Activated CD8-positive, alpha-beta memory T cell treated with anti-CD3 and anti-CD28 coated beads for 1 hour (primary cell): Measurements from ENCODE around the gene ACOT7.

Experiments
- DNase-seq, 2 donors: peaks; one replicate each; pipeline ENCODE4 v3.0.0-alpha.2; 2020; ENCODE audit warnings: low read depth in 1 of 2; ENCODE audit errors: extremely low read depth in 1 of 2

The ACOT7 gene

GRCh38 chr1:6292102-6292501 lies 101.5 kb downstream of the ACOT7 start:
- no peak for DNase-seq

GRCh38 chr1:6288665-6289064 lies 104.9 kb downstream of the ACOT7 start:
- no peak for DNase-seq

GRCh38 chr1:6288026-6288425 lies 105.5 kb downstream of the ACOT7 start:
- no peak for DNase-seq

- no peak for DNase-seq
Measured at GRCh38 chr1:6287431-6287886, 106.1 kb downstream of the ACOT7 start.

- no peak for DNase-seq
Measured at GRCh38 chr1:6287029-6287428, 106.5 kb downstream of the ACOT7 start.

GRCh38 chr1:6286266-6286665 lies 107.3 kb downstream of the ACOT7 start:
- no peak for DNase-seq

GRCh38 chr1:6285336-6285735 lies 108.2 kb downstream of the ACOT7 start:
- no peak for DNase-seq

- DNase-seq: no peak
Measured at GRCh38 chr1:6282577-6283270, 110.8 kb downstream of the ACOT7 start.

- no peak for DNase-seq
Measured at GRCh38 chr1:6281511-6282402, 111.8 kb downstream of the ACOT7 start.

- DNase-seq: no peak
Measured at GRCh38 chr1:6280761-6281451, 112.7 kb downstream of the ACOT7 start.

- DNase-seq: no peak
Measured at GRCh38 chr1:6279613-6280383, 113.8 kb downstream of the ACOT7 start.

GRCh38 chr1:6279066-6279465 lies 114.5 kb downstream of the ACOT7 start:
- no peak for DNase-seq

- DNase-seq: no peak
Measured at GRCh38 chr1:6278263-6278662, 115.3 kb downstream of the ACOT7 start.

GRCh38 chr1:6276811-6277555 lies 116.6 kb downstream of the ACOT7 start:
- DNase-seq: no peak

GRCh38 chr1:6275826-6276782 lies 117.5 kb downstream of the ACOT7 start:
- no peak for DNase-seq

GRCh38 chr1:6274622-6275139 lies 118.9 kb downstream of the ACOT7 start:
- no peak for DNase-seq

- DNase-seq: no peak
Measured at GRCh38 chr1:6274102-6274501, 119.5 kb downstream of the ACOT7 start.

GRCh38 chr1:6273380-6273891 lies 120.1 kb downstream of the ACOT7 start:
- no peak for DNase-seq
